Calu3 (cell line): ENCODE measurements around the gene MAP3K13. TPM values are rescaled to one million over a fixed set of nuclear protein-coding genes. Genes with fewer than 3 reads are reported as not detected.
A peak's percentile ranks its signal among the peaks of the same experiment; 100 is the strongest.

Experiments used
- BruUV-seq: library from RNA; stranded (reverse); fragments of 400-500 nt; replicated peaks from 2 replicates; lab custom pipeline; 2021; lab: Mats Ljungman, UMichigan
- CTCF ChIA-PET: fragments of 300-600 bp; sonication (Branson Sonifier 250); formaldehyde crosslinking; loops from one replicate; lab custom pipeline; 2022; ENCODE audit warnings: antibody characterized with exemption; lab: Charles Lee
- DNase-seq: peaks from one replicate; pipeline ENCODE4 v3.0.0; 2022
- H3K27ac Mint-ChIP-seq: one replicate; pipeline ENCODE4 v1.8.0; 2022; ENCODE audit warnings: mixed read lengths; ENCODE audit not compliant: unreplicated experiment
- H3K27me3 Mint-ChIP-seq: one replicate; pipeline ENCODE4 v1.8.0; 2022; ENCODE audit warnings: mixed read lengths; ENCODE audit not compliant: unreplicated experiment
- H3K36me3 Mint-ChIP-seq: one replicate; pipeline ENCODE4 v1.8.0; 2022; ENCODE audit warnings: mild to moderate bottlenecking, moderate library complexity, mixed read lengths; ENCODE audit not compliant: insufficient read depth, unreplicated experiment
- H3K4me1 Mint-ChIP-seq: one replicate; pipeline ENCODE4 v1.8.0; 2022; ENCODE audit warnings: mild to moderate bottlenecking, low read depth, mixed read lengths; ENCODE audit not compliant: unreplicated experiment
- H3K4me3 Mint-ChIP-seq: one replicate; pipeline ENCODE4 v1.8.0; 2022; ENCODE audit warnings: mild to moderate bottlenecking, low read depth, moderate library complexity, mixed read lengths; ENCODE audit not compliant: unreplicated experiment
- H3K9me3 Mint-ChIP-seq: one replicate; pipeline ENCODE4 v1.8.0; 2022; ENCODE audit warnings: low read depth, mixed read lengths; ENCODE audit not compliant: unreplicated experiment
- intact Hi-C: fragments of 100-400 bp; cut with micrococcal nuclease; formaldehyde crosslinking; loops from one replicate; pipeline ENCODE4 v1.10.0; 2022; ENCODE audit not compliant: unreplicated experiment
- total RNA-seq: library from RNA; stranded (reverse); gene quantifications from 2 replicates; pipeline ENCODE4 v1.2.3, GENCODE V29; 2022
- TF ChIP-seq, protein P1 (sequence below): fragments of 200-600 bp; IDR thresholded peaks from one replicate; pipeline ENCODE4 v1.8.0; 2022; ENCODE audit warnings: antibody characterized with exemption; ENCODE audit not compliant: unreplicated experiment

MAP3K13 gene
- total RNA-seq, 1 experiment from 2014 or later, result 102 TPM

DNA sequence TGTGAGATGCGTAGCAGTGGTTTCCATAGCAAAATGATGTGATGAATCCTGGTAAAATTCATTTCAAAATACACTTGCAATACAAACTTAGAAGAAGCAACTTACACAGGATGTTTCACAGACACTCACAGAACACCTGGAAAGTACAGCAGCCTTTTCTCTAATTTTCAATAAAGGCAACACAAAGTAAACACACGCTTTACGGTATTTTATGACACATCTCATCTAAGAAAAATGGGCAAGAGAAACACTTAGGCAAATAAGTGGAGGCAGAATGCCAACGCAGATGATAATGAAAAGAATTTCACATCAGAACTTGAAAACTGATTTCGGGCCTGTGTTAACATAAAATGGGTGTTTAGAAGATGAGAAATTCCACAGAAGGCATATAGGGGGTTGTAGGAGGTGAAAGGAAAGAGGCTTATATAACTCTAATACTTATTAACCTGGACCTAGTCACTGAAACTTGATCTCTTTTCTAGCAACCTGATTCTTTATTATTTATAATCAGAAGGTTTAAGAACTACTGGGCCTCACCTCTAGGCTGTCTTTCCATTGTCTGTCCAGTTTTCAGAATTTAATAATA lies 25.6 kb upstream of the MAP3K13 start:
- CTCF ChIA-PET, result interaction anchor here (0.7 kb wide), 1 partner anchor 42 kb away, joined by 3 read pairs; no protein-coding TSS in a partner anchor

DNA sequence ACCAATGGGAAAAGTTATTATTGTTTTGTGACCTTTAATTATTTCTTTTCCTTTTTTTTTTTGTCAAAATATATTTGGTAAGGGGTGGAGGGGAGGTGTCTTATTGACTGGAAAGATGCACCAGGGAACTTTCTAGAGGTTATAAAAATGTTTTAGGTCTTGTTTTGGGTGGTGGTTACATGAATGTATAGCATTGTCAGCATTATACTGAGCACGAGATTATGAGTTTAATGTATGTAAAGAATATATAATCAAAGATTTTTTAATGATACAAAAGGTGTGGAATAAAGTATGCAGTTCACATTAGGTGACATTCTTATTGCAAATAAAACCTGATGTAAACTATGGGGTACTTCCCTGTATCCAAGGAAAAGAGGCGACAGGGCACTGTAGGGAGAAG lies 23.0 kb upstream of the MAP3K13 start:
- peaks cover 78% of the 10 kb centered on the region for H3K36me3 Mint-ChIP-seq
- no peaks in the 10 kb centered on the region for H3K27me3 Mint-ChIP-seq
- BruUV-seq, result no TSS peak

More for the DNA sequence above, 25.6 kb upstream of the MAP3K13 start:
- intact Hi-C loops, result loop anchor here (5.0 kb wide), 1 partner anchor 220 kb away; no protein-coding TSS in a partner anchor
- peak overlapping the region; percentile 95 for H3K27ac Mint-ChIP-seq
- BruUV-seq, result no TSS peak
- H3K4me3 Mint-ChIP-seq, result peak overlapping the region; percentile 21
- H3K4me1 Mint-ChIP-seq, result peaks cover 88% of the 10 kb centered on the region
- peak; percentile 49 for DNase-seq
- no peaks in the 10 kb centered on the region for H3K27me3 Mint-ChIP-seq
- TF ChIP-seq, protein P1, sequence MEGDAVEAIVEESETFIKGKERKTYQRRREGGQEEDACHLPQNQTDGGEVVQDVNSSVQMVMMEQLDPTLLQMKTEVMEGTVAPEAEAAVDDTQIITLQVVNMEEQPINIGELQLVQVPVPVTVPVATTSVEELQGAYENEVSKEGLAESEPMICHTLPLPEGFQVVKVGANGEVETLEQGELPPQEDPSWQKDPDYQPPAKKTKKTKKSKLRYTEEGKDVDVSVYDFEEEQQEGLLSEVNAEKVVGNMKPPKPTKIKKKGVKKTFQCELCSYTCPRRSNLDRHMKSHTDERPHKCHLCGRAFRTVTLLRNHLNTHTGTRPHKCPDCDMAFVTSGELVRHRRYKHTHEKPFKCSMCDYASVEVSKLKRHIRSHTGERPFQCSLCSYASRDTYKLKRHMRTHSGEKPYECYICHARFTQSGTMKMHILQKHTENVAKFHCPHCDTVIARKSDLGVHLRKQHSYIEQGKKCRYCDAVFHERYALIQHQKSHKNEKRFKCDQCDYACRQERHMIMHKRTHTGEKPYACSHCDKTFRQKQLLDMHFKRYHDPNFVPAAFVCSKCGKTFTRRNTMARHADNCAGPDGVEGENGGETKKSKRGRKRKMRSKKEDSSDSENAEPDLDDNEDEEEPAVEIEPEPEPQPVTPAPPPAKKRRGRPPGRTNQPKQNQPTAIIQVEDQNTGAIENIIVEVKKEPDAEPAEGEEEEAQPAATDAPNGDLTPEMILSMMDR, result peak; percentile 23
- peaks cover 79% of the 10 kb centered on the region for H3K36me3 Mint-ChIP-seq
- H3K9me3 Mint-ChIP-seq, result no peaks in the 10 kb centered on the region

DNA sequence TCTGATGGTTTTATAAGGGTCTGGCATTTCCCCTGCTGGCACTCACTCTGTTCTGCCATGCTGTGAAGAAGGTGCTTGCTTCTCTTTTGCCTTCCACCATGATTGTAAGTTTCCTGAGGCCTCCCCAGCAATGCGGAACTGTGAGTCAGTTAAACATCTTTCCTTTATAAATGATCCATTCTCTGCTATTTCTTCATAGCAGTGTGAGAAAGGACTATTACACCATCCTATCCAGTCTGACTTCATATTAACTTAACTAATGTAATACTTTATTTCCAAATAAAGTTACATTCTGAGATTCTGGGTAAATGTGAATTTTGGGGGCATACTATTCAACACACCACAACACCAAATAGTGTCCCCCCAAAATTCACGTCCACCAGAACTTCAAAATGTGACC lies 22.2 kb upstream of the MAP3K13 start:
- DNase-seq, result no peak
- Mint-ChIP-seq H3K36me3 (peaks cover 79% of the 10 kb centered on the region), H3K27me3 (no peaks in the 10 kb centered on the region), H3K9me3 (no peaks in the 10 kb centered on the region), H3K4me1 (peaks cover 98% of the 10 kb centered on the region), H3K27ac (peak overlapping the region; percentile 95), H3K4me3 (no peak overlapping the region)
- CTCF ChIA-PET, result no interaction called here
- intact Hi-C loops, result no loop called here
- no TSS peak for BruUV-seq
- TF ChIP-seq, protein P1, result no peak

More for the DNA sequence above, 23.0 kb upstream of the MAP3K13 start:
- H3K4me1 Mint-ChIP-seq, result peaks cover 100% of the 10 kb centered on the region
- H3K27ac Mint-ChIP-seq, result peak overlapping the region; percentile 95
- TF ChIP-seq, protein P1, result no peak
- no peak overlapping the region for H3K4me3 Mint-ChIP-seq
- H3K9me3 Mint-ChIP-seq, result no peaks in the 10 kb centered on the region
- DNase-seq, result no peak
- CTCF ChIA-PET, result no interaction called here
- intact Hi-C loops, result loop anchor here (5.0 kb wide), 1 partner anchor 217 kb away; no protein-coding TSS in a partner anchor

DNA sequence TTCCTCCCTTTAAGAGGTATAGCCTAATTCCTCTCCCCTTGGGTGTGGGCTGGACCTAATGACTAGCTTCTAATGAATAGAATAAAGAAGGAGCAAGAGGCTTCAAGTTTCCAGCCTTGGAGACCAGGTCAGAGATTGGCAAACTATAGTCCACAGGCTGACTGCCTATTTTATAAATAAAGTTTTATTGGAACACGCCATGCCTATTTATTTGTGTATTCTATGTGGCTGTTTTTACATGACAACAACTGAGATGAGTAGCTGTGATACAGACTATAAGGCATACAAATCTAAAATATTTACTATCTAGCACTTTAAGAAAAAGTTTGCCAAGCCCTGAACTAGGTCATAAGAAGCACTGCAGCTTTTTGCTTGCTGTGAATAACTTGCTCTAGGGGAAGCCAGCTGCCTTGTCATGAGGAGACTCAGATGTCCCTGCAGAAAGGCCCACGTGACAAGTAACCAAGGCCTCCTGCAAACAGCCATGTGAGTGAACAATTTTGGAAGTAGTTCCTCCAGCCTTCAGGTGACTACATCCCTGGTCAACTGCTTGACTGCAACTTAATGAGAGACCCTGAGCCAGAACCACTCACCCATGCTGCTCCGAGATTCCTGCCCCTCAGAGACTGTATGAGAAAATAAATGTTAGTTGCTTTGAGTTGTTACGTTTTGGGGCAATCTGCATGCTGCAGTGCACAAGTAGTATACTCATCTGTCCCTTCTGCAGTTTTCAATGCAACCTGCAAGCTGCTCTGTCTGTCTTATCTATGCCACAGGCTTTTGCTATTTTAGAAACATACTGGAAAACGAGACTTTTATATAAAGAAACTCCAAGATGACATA lies 21.1 kb upstream of the MAP3K13 start:
- no peak for DNase-seq
- Mint-ChIP-seq H3K9me3 (no peaks in the 10 kb centered on the region), H3K27ac (peak overlapping the region; percentile 95), H3K36me3 (peaks cover 68% of the 10 kb centered on the region), H3K4me1 (peaks cover 92% of the 10 kb centered on the region), H3K27me3 (no peaks in the 10 kb centered on the region), H3K4me3 (peak overlapping the region; percentile 59)
- CTCF ChIA-PET, result interaction anchor here (0.7 to 1.6 kb wide), 2 partner anchors 10 to 25 kb away, joined by 3 to 6 read pairs; no protein-coding TSS in a partner anchor
- TF ChIP-seq, protein P1, result no peak
- BruUV-seq, result no TSS peak
- intact Hi-C loops, result no loop called here
